GM04503 (cell line): ENCODE measurements around the gene PRDM4.
A peak's percentile ranks its signal among the peaks of the same experiment; 100 is the strongest.
"Not testable (repeated sequence)": the region's sequence is repeated elsewhere in the genome, so short reads cannot be mapped to it uniquely, and the experiment has no call there.

Experiments
- DNase-seq: peaks from one replicate; pipeline ENCODE4 v3.0.0-alpha.2; 2012; ENCODE audit warnings: low read depth

Gene PRDM4

GRCh38 chr12:107774349-107775029 is 13.6 kb upstream of the PRDM4 start, which contains the start of gene ASCL4:
Gene ASCL4, plus strand, starts transcription at chr12:107774704. Its CDS starts 515 bp downstream, at chr12:107775219.
- no peak for DNase-seq

- DNase-seq: no peak
Measured at GRCh38 chr12:107767466-107767865, 6.5 kb upstream of the PRDM4 start.

- no peak for DNase-seq
Measured at GRCh38 chr12:107765316-107765715, 4.4 kb upstream of the PRDM4 start.

GRCh38 chr12:107764626-107765025 is 3.7 kb upstream of the PRDM4 start:
- DNase-seq: no peak

GRCh38 chr12:107762874-107763273 is 1.9 kb upstream of the PRDM4 start:
- DNase-seq: no peak

- DNase-seq: no peak
Measured at GRCh38 chr12:107761502-107761904, 566 bp upstream of the PRDM4 start.

GRCh38 chr12:107760207-107760808 is 629 bp downstream of the PRDM4 start:
- DNase-seq: no peak

- DNase-seq: peak; percentile 70
Measured at GRCh38 chr12:107759410-107759809, 1.5 kb downstream of the PRDM4 start.

GRCh38 chr12:107749083-107749482 is 11.9 kb downstream of the PRDM4 start:
- peak; percentile 36 for DNase-seq

- peak; percentile 60 for DNase-seq
Measured at GRCh38 chr12:107748472-107748871, 12.5 kb downstream of the PRDM4 start.

GRCh38 chr12:107736914-107737313 is 24.0 kb downstream of the PRDM4 start:
- DNase-seq: no peak

- no peak for DNase-seq
Measured at GRCh38 chr12:107735763-107736162, 25.2 kb downstream of the PRDM4 start.

GRCh38 chr12:107734139-107734538 is 26.8 kb downstream of the PRDM4 start:
- DNase-seq: no peak

GRCh38 chr12:107732365-107732764 is 28.6 kb downstream of the PRDM4 start:
- no peak for DNase-seq

- no peak for DNase-seq
Measured at GRCh38 chr12:107731366-107731765, 29.6 kb downstream of the PRDM4 start.

- no peak for DNase-seq
Measured at GRCh38 chr12:107730618-107731341, 30.2 kb downstream of the PRDM4 start.

- DNase-seq: not testable (repeated sequence)
Measured at GRCh38 chr12:107727742-107728141, 33.2 kb downstream of the PRDM4 start.

- DNase-seq: not testable (repeated sequence)
Measured at GRCh38 chr12:107727327-107727726, 33.6 kb downstream of the PRDM4 start.

GRCh38 chr12:107718606-107719005 is 42.3 kb downstream of the PRDM4 start:
- no peak for DNase-seq

GRCh38 chr12:107715780-107716179 is 45.2 kb downstream of the PRDM4 start:
- DNase-seq: no peak

GRCh38 chr12:107705522-107705921 is 55.4 kb downstream of the PRDM4 start:
- not testable (repeated sequence) for DNase-seq

GRCh38 chr12:107704041-107704440 is 56.9 kb downstream of the PRDM4 start:
- DNase-seq: no peak

GRCh38 chr12:107702106-107702505 is 58.8 kb downstream of the PRDM4 start:
- DNase-seq: no peak
